Activated CD8-positive, alpha-beta memory T cell treated with anti-CD3 and anti-CD28 coated beads, Interleukin-2, amount 10 ng/mL, durations not matched to agents 7 days and 5 days (primary cell): Measurements from ENCODE around the gene C4orf50. TPM values are rescaled to one million over a fixed set of nuclear protein-coding genes. Genes with fewer than 3 reads are reported as not detected.
"Not testable (repeated sequence)": the region's sequence is repeated elsewhere in the genome, so short reads cannot be mapped to it uniquely, and the experiment has no call there.

Experiments used
- ATAC-seq: fragments of 150-1000 bp; cut with Tn5 transposase; one replicate; pipeline ENCODE4 v1.10.0; 2021; ENCODE audit warnings: moderate library complexity
- CTCF ChIA-PET: fragments of 350-600 bp; sonication (Branson Sonifier 250); formaldehyde crosslinking; loops from one replicate; lab custom pipeline; 2021; ENCODE audit warnings: antibody characterized with exemption; lab: Charles Lee
- DNase-seq: peaks from one replicate; pipeline ENCODE4 v3.0.0-alpha.2; 2020
- H3K27ac Mint-ChIP-seq: one replicate; pipeline ENCODE4 v1.8.0; 2021; ENCODE audit warnings: mild to moderate bottlenecking, mixed read lengths
- H3K27me3 Mint-ChIP-seq: one replicate; pipeline ENCODE4 v1.8.0; 2021; ENCODE audit warnings: mixed read lengths
- H3K36me3 Mint-ChIP-seq: one replicate; pipeline ENCODE4 v1.8.0; 2021; ENCODE audit warnings: mild to moderate bottlenecking, mixed read lengths
- H3K4me1 Mint-ChIP-seq: one replicate; pipeline ENCODE4 v1.8.0; 2021; ENCODE audit warnings: mixed read lengths
- H3K4me3 Mint-ChIP-seq: one replicate; pipeline ENCODE4 v1.8.0; 2021; ENCODE audit warnings: mild to moderate bottlenecking, moderate library complexity, mixed read lengths
- H3K9me3 Mint-ChIP-seq: one replicate; pipeline ENCODE4 v1.8.0; 2022; ENCODE audit warnings: low read depth, mixed read lengths
- total RNA-seq, 2 experiments: library from RNA; stranded (reverse); gene quantifications; one replicate each; pipeline ENCODE4 v1.2.3, GENCODE V29; 2021

C4orf50 gene
- total RNA-seq, 2 experiments from 2014 or later = 0.82 to 1.1 TPM

DNA sequence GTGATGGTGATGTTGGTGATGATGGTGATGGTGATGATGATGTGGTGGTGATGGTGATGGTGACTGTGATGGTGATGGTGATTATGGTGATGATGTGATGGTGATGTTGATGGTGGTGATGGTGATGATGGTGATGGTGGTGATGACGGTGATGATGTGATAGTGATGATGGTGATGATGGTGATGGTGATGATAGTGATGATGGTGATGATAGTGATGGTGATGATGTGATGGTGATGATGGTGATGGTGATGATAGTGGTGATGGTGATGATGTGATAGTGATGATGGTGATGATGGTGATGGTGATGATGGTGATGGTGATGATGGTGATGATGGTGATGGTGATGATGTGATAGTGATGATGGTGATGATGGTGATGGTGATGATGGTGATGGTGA lies 14.7 kb downstream of the C4orf50 start:
- DNase-seq, H3K4me3 Mint-ChIP-seq, H3K9me3 Mint-ChIP-seq, H3K36me3 Mint-ChIP-seq, ATAC-seq, H3K27ac Mint-ChIP-seq, CTCF ChIA-PET, H3K4me1 Mint-ChIP-seq: not testable (repeated sequence)
- peaks cover 15% of the 10 kb centered on the region for H3K27me3 Mint-ChIP-seq

DNA sequence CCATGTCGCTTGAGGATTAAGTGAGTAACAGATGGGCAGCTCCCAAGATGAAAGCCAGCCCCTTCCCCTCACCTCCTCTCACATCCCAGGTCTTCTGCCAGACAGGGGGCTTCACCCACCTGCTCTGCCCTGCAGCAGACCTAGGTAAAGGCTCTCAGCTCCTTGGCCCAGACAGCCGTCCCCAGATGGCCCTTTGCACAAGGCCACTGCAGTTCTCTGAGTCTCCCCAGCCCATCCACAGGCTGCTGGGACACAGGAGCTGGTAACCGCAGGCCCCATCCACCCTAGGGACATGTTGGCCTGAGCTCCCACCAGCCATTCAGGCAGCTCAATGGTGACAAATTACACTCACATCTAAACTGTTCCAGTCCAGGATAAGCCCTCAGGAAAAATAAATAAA lies 15.3 kb downstream of the C4orf50 start:
- Mint-ChIP-seq H3K9me3 (no peaks in the 10 kb centered on the region), H3K4me3 (no peak overlapping the region), H3K27me3 (peaks cover 13% of the 10 kb centered on the region), H3K4me1 (peaks cover 4% of the 10 kb centered on the region), H3K27ac (no peak overlapping the region), H3K36me3 (no peaks in the 10 kb centered on the region)
- CTCF ChIA-PET = interaction anchor here (0.7 kb wide), 1 partner anchor 16 kb away, joined by 3 read pairs; the partner anchor contains the start of gene C4orf50
- ATAC-seq (no peak), DNase-seq (no peak)

DNA sequence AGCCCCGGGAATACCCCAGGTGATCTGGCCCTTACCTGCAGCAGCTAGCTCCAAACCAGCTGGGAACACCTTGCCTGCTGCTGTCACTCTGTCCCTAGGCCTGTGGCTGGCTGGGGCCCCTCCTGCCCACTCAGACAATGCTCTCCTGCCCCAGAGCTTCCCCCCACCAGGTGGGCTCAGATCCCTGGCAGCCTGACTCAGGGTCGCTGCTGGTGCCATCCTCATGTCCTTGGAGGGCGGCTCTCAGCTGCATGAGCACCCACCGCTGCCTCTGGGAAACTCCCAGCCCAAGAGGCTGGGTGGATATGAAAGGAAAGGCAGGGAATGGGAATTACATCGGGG lies 15.8 kb downstream of the C4orf50 start:
- H3K4me3 Mint-ChIP-seq = no peak overlapping the region
- H3K9me3 Mint-ChIP-seq = no peaks in the 10 kb centered on the region
- H3K4me1 Mint-ChIP-seq = peaks cover 4% of the 10 kb centered on the region
- H3K27ac Mint-ChIP-seq = no peak overlapping the region
- no peak for ATAC-seq
- H3K36me3 Mint-ChIP-seq = no peaks in the 10 kb centered on the region
- H3K27me3 Mint-ChIP-seq = peaks cover 11% of the 10 kb centered on the region
- CTCF ChIA-PET = interaction anchor here (0.7 kb wide), 1 partner anchor 16 kb away, joined by 3 read pairs; the partner anchor contains the start of gene C4orf50
- DNase-seq = no peak

DNA sequence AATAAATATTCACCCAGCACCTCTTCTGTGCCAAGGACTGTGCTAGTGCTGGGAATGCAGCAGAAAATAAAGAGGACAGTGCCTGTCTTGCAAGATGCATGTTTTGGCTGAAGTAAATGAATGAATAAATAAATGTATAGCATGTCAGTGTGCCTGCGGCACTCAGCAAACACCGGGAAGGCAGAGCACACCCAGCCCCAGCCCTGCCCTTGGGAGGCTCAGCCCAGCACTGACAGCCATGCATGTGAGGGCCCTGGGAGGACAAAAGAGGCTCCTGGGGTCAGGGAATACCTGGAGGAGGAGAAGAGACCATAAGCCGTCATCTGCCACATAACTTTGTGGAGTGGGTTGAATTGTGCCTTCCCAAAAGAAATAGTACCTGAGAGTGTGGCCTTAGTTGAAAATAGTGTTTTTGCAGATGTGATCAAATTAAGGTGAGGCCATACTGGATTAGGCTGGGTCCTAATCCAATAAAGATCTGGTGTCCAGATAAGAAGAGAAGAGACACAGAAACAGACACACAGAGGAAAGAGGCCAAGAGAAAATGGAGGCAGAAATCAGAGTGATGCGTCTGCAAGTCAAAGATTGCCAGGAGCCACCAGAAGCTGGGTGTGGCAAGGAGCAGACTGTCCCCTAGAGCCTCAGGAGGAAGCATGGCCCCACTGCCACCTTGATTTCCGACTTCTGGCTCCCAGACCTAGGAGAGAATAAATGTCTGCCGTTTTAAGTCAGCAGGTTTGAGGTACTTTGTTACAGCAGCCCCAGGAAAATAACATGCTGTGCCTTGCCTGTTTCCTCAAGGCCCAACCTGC lies 16.3 kb downstream of the C4orf50 start:
- ATAC-seq (no peak), DNase-seq (no peak)
- Mint-ChIP-seq H3K4me3 (no peak overlapping the region), H3K36me3 (no peaks in the 10 kb centered on the region), H3K9me3 (no peaks in the 10 kb centered on the region), H3K4me1 (peaks cover 5% of the 10 kb centered on the region), H3K27me3 (peaks cover 10% of the 10 kb centered on the region), H3K27ac (no peak overlapping the region)
- CTCF ChIA-PET = interaction anchor here (5.5 kb wide), 1 partner anchor 327 kb away, joined by 107 read pairs; no protein-coding TSS in a partner anchor

DNA sequence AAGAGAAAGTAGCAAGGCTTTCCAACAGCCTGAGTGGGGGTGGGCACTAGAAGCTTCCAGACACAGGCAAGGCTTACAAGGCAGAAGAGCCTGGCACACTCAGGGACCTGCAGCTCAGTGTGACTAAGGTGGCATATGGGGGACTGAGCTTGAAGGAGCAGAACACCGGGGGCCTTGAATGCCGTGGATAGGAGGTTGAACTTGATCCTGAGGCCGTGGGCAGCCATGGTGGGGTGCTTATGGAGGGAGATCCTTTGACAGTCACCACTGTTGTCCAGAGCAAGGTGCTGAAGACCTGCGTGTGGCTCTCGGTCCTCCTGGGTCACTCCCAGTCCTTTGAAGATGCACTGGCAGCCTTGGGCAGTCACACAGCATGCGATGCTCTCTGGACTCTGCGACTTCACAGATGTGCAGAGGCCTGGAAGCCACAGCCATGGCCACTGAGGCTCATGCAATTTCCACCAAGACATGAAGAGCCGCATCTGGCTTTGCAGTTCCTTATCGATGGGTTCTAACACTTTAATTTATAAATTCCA lies 18.3 kb downstream of the C4orf50 start:
- Mint-ChIP-seq H3K36me3 (no peaks in the 10 kb centered on the region), H3K4me1 (peaks cover 18% of the 10 kb centered on the region), H3K4me3 (no peak overlapping the region), H3K27ac (no peak overlapping the region), H3K9me3 (no peaks in the 10 kb centered on the region), H3K27me3 (peaks cover 7% of the 10 kb centered on the region)
- no peak for DNase-seq
- CTCF ChIA-PET = interaction anchor here (0.7 to 5.5 kb wide), 4 partner anchors 12 to 329 kb away, joined by 5 to 107 read pairs (median 14); no protein-coding TSS in a partner anchor
- ATAC-seq = no peak

DNA sequence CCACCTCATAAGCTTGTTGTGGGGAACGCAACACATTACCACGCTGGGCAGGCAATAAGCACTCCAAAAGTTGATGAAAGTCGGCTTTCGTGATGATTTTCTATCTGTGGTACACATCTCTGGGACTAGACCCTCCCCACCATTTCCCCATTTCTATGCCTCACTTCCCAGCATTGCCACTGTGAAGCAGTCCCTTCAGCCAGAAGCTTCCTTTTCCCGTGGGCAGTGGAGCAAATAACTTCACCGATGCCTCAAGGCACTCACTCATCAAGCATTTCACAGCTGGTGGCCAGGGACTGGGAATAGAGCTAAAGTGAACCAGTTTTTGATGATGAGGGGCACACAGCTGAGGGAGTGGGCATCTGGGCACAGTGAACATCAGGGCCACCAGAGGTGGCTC lies 18.9 kb downstream of the C4orf50 start:
- ATAC-seq (no peak), DNase-seq (no peak)
- H3K9me3 Mint-ChIP-seq = no peaks in the 10 kb centered on the region
- no peaks in the 10 kb centered on the region for H3K36me3 Mint-ChIP-seq
- H3K4me3 Mint-ChIP-seq = no peak overlapping the region
- H3K4me1 Mint-ChIP-seq = peaks cover 18% of the 10 kb centered on the region
- no peak overlapping the region for H3K27ac Mint-ChIP-seq
- peaks cover 7% of the 10 kb centered on the region for H3K27me3 Mint-ChIP-seq
- CTCF ChIA-PET = interaction anchor here (0.7 to 5.5 kb wide), 6 partner anchors 12 to 329 kb away, joined by 3 to 107 read pairs (median 12); no protein-coding TSS in a partner anchor

DNA sequence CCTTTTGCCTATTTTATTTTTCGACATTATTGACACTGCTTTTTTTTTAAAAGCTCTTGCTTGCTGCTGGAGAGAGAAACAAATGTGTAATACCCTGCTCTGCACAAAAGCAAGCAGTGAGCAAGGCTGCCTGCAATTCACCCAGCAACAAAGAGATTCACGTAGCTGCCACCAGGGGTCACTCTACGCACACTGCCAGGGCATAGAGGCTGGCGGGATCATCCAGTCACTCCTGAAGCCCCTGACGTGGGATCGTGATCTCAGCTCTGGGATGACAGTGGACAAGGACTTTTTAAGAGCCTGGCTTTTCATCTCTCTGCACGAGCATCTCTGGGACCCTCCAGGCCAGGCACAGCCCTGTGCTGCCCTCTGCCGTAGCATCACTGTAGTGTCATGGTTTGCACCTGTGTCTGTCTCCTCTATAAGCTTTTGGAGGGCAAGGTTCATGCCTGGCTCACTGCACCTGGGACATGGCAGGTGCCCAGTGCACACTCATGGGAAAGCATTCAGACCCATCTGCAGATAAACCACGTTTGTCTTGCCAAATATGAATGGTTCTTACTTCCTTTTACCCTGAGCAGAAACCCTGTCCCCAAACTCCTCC lies 19.8 kb downstream of the C4orf50 start:
- H3K4me1 Mint-ChIP-seq = peaks cover 18% of the 10 kb centered on the region
- CTCF ChIA-PET = interaction anchor here (0.6 to 5.5 kb wide), 50 partner anchors 9 to 1417 kb away, joined by 3 to 107 read pairs (median 4); partner anchors contain the start of genes C4orf50, CRMP1, JAKMIP1 and WFS1

DNA sequence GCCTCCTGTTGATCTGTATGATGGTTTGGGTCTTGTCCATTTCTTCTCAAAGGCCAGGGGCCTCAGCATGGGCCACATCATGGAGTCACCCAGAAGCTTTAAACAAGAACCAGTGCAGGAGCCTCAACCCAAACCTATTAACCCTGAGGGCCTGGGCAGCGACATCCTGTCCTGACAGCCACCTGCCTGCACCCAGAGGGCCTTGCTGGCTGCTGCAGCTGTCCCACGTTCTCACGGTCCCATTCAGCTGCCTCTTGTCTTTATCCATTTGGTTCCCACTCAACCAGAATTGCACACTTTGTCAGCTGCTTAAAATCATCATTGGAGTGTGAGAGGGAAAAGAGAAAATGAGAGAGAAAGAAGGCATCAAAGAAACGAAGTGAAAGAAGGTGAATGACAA lies 21.6 kb downstream of the C4orf50 start:
- Mint-ChIP-seq H3K4me1 (peaks cover 18% of the 10 kb centered on the region), H3K36me3 (no peaks in the 10 kb centered on the region), H3K27ac (peak overlapping the region; percentile 71), H3K27me3 (peaks cover 7% of the 10 kb centered on the region), H3K9me3 (no peaks in the 10 kb centered on the region), H3K4me3 (no peak overlapping the region)
- ATAC-seq = no peak
- CTCF ChIA-PET = interaction anchor here (0.9 to 5.5 kb wide), 5 partner anchors 12 to 332 kb away, joined by 3 to 107 read pairs (median 14); no protein-coding TSS in a partner anchor
- DNase-seq = no peak

More for the DNA sequence above, 19.8 kb downstream of the C4orf50 start:
- Mint-ChIP-seq H3K9me3 (no peaks in the 10 kb centered on the region), H3K36me3 (no peaks in the 10 kb centered on the region), H3K27me3 (peaks cover 7% of the 10 kb centered on the region), H3K27ac (no peak overlapping the region), H3K4me3 (no peak overlapping the region)
- peak; percentile 77 for ATAC-seq
- peak; percentile 66 for DNase-seq

- no peaks in the 10 kb centered on the region for H3K36me3 Mint-ChIP-seq
- H3K9me3 Mint-ChIP-seq = no peaks in the 10 kb centered on the region
- ATAC-seq (peak; percentile 75), DNase-seq (peak; percentile 59)
- CTCF ChIA-PET = interaction anchor here (0.7 to 5.5 kb wide), 2 partner anchors 333 to 550 kb away, joined by 3 to 107 read pairs; no protein-coding TSS in a partner anchor
- H3K4me1 Mint-ChIP-seq = peaks cover 18% of the 10 kb centered on the region
- H3K27me3 Mint-ChIP-seq = peaks cover 7% of the 10 kb centered on the region
- H3K27ac Mint-ChIP-seq = peak overlapping the region; percentile 71
- no peak overlapping the region for H3K4me3 Mint-ChIP-seq
Observed at GRCh38 chr4:5995901-5996623, 22.2 kb downstream of the C4orf50 start.

- DNase-seq (no peak), ATAC-seq (no peak)
- H3K4me3 Mint-ChIP-seq = no peak overlapping the region
- no peak overlapping the region for H3K27ac Mint-ChIP-seq
- peaks cover 3% of the 10 kb centered on the region for H3K27me3 Mint-ChIP-seq
- H3K36me3 Mint-ChIP-seq = no peaks in the 10 kb centered on the region
- H3K9me3 Mint-ChIP-seq = no peaks in the 10 kb centered on the region
- peaks cover 18% of the 10 kb centered on the region for H3K4me1 Mint-ChIP-seq
- CTCF ChIA-PET = interaction anchor here (1.2 to 1.6 kb wide), 3 partner anchors 26 to 336 kb away, joined by 3 to 7 read pairs (median 4); no protein-coding TSS in a partner anchor
Observed at GRCh38 chr4:5993876-5994811, 24.1 kb downstream of the C4orf50 start.

- peaks cover 15% of the 10 kb centered on the region for H3K4me1 Mint-ChIP-seq
- H3K27me3 Mint-ChIP-seq, CTCF ChIA-PET, H3K36me3 Mint-ChIP-seq, H3K27ac Mint-ChIP-seq, H3K4me3 Mint-ChIP-seq, DNase-seq, ATAC-seq, H3K9me3 Mint-ChIP-seq: not testable (repeated sequence)
Observed at GRCh38 chr4:5993346-5993745, 24.9 kb downstream of the C4orf50 start.

GRCh38 chr4:5992828-5993321 lies 25.4 kb downstream of the C4orf50 start:
- H3K36me3 Mint-ChIP-seq = no peaks in the 10 kb centered on the region
- H3K27ac Mint-ChIP-seq = no peak overlapping the region
- peaks cover 3% of the 10 kb centered on the region for H3K27me3 Mint-ChIP-seq
- CTCF ChIA-PET = no interaction called here
- H3K9me3 Mint-ChIP-seq = no peaks in the 10 kb centered on the region
- H3K4me3 Mint-ChIP-seq = no peak overlapping the region
- no peak for ATAC-seq
- DNase-seq = no peak
- peaks cover 13% of the 10 kb centered on the region for H3K4me1 Mint-ChIP-seq
